Sciatic nerve (tissue), 2 donors: ENCODE measurements around the gene REPIN1. TPM values are rescaled to one million over a fixed set of nuclear protein-coding genes. Genes with fewer than 3 reads are reported as not detected.

Experiments used
- ATAC-seq: fragments of 200-7000 bp; cut with Tn5 transposase; one replicate; pipeline ENCODE4 v1.9.1; 2020; ENCODE audit warnings: mild to moderate bottlenecking, moderate library complexity
- DNase-seq: peaks from one replicate; pipeline ENCODE4 v3.0.0-alpha.2; 2020; ENCODE audit warnings: low spot score
- intact Hi-C: fragments of 100-400 bp; cut with DNase I; formaldehyde crosslinking; loops from one replicate; pipeline ENCODE4 v1.14.2; 2022
- total RNA-seq: library from RNA; stranded (reverse); fragmentation: NEBNext Ultra II Directional; extraction: Animal tissue kit (Norgen Biotek cat#: 25700); gene quantifications from one replicate; pipeline ENCODE4 v1.2.1, GENCODE V29; 2021
- donor health status: DM: no; HTN: no; CAD: no.
- donor health status: DM: no; HTN: no; CAD: no.

The REPIN1 gene
- total RNA-seq, 1 donor from 2014 or later = 54.0 TPM

- intact Hi-C loops = no loop called here
- peak; percentile 33 for DNase-seq
- ATAC-seq = no peak
Measured at GRCh38 chr7:150400008-150400787, 31.6 kb downstream of the REPIN1 start.

- ATAC-seq (no peak), DNase-seq (peak; percentile 42)
- intact Hi-C loops = no loop called here
Measured at GRCh38 chr7:150400788-150401423, 32.3 kb downstream of the REPIN1 start.

- intact Hi-C loops = no loop called here
- no peak for DNase-seq
- no peak for ATAC-seq
Measured at GRCh38 chr7:150401424-150401790, 32.8 kb downstream of the REPIN1 start.

GRCh38 chr7:150401861-150402631, 33.4 kb downstream of the REPIN1 start:
- intact Hi-C loops = no loop called here
- DNase-seq = peak; percentile 15
- no peak for ATAC-seq

- intact Hi-C loops = no loop called here
- ATAC-seq (no peak), DNase-seq (peak; percentile 47)
Measured at GRCh38 chr7:150402671-150403321, 34.2 kb downstream of the REPIN1 start.

- DNase-seq (peak; percentile 57), ATAC-seq (no peak)
- intact Hi-C loops = no loop called here
Measured at GRCh38 chr7:150403376-150404171, 35.0 kb downstream of the REPIN1 start.

- DNase-seq (peak; percentile 42), ATAC-seq (no peak)
Measured at GRCh38 chr7:150404172-150404804, 35.7 kb downstream of the REPIN1 start.

GRCh38 chr7:150404805-150405583, 36.4 kb downstream of the REPIN1 start:
- intact Hi-C loops = no loop called here
- ATAC-seq (peak; percentile 93), DNase-seq (peak; percentile 93)

More at GRCh38 chr7:150404172-150404804, 35.7 kb downstream of the REPIN1 start:
- intact Hi-C loops = no loop called here

GRCh38 chr7:150405584-150406311, 37.1 kb downstream of the REPIN1 start:
- peak; percentile 65 for ATAC-seq
- intact Hi-C loops = no loop called here
- DNase-seq = no peak

GRCh38 chr7:150406312-150406566, 37.6 kb downstream of the REPIN1 start:
- intact Hi-C loops = no loop called here
- ATAC-seq (peak; percentile 1), DNase-seq (no peak)

GRCh38 chr7:150406567-150407421, 38.2 kb downstream of the REPIN1 start:
- DNase-seq = peak; percentile 57
- intact Hi-C loops = no loop called here
- peak; percentile 34 for ATAC-seq

- intact Hi-C loops = no loop called here
- ATAC-seq = no peak
- DNase-seq = no peak
Measured at GRCh38 chr7:150407588-150408392, 39.2 kb downstream of the REPIN1 start.

GRCh38 chr7:150408393-150409299, 40.0 kb downstream of the REPIN1 start:
- DNase-seq (no peak), ATAC-seq (no peak)
- intact Hi-C loops = no loop called here

GRCh38 chr7:150409300-150410030, 40.8 kb downstream of the REPIN1 start:
- intact Hi-C loops = no loop called here
- DNase-seq (no peak), ATAC-seq (no peak)
